ENCODE results near the gene INSIG1. TPM values are rescaled to one million over a fixed set of nuclear protein-coding genes. Genes with fewer than 3 reads are reported as not detected.

INSIG1 gene
- total RNA-seq, 5 donors from 2014 or later (not counting 1 experiment from before 2014, with no cell fraction given): 38.0 to 47.3 (median 42.4) TPM

- Mint-ChIP-seq H3K4me3 (no peak overlapping the region), H3K36me3 (no peaks in the 10 kb centered on the region), H3K4me1 (no peaks in the 10 kb centered on the region), H3K9me3 (no peaks in the 10 kb centered on the region), H3K27ac (no peak overlapping the region), H3K27me3 (no peaks in the 10 kb centered on the region)
- WGBS (ENCODE audit: insufficient coverage): 84% methylated on average over 4 of the region's 7 CpGs
- Histone ChIP-seq H3K4me1 (ENCODE audit: control insufficient read depth in 1 of 2, extremely low read depth in 1 of 2, insufficient read depth in 2 of 2, low read length in 2 of 2) (peaks cover 0 to 3% of the 10 kb centered on the region in 2 experiments), H3K4me3 (ENCODE audit: control insufficient read depth in 1 of 2, extremely low read depth in 1 of 2, low read length in 1 of 2) (no peak overlapping the region), H3K27me3 (replicated peaks in 1 of 2; ENCODE audit: control insufficient read depth in 2 of 2, extremely low read depth in 1 of 2, insufficient read depth in 2 of 2, low read length in 1 of 2) (peaks cover 0 to 34% of the 10 kb centered on the region in 2 experiments), H3K9me3 (no peaks in the 10 kb centered on the region), H3K27ac (ENCODE audit: low read length) (no peak overlapping the region), H3K36me3 (ENCODE audit: control insufficient read depth in 2 of 2, extremely low read depth in 1 of 2, insufficient read depth in 1 of 2, low read length in 1 of 2) (no peaks in the 10 kb centered on the region)
- CTCF ChIA-PET: no interaction called here
- POLR2A ChIA-PET: no interaction called here
- ATAC-seq (replicated peaks in 1 of 4) (no peak), DNase-seq (no peak)
Measured at GRCh38 chr7:155265144-155265543, 32.5 kb upstream of the INSIG1 start.

GRCh38 chr7:155265961-155266360, 31.7 kb upstream of the INSIG1 start:
- H3K4me1 Mint-ChIP-seq: no peaks in the 10 kb centered on the region

GRCh38 chr7:155266440-155266839, 31.2 kb upstream of the INSIG1 start:
- no peak overlapping the region for H3K27ac Mint-ChIP-seq
- no peak for ATAC-seq (replicated peaks in 1 of 4)

More at GRCh38 chr7:155265961-155266360, 31.7 kb upstream of the INSIG1 start:
- Histone ChIP-seq H3K36me3 (ENCODE audit: control insufficient read depth in 2 of 2, extremely low read depth in 1 of 2, insufficient read depth in 1 of 2, low read length in 1 of 2) (no peaks in the 10 kb centered on the region), H3K27me3 (replicated peaks in 1 of 2; ENCODE audit: control insufficient read depth in 2 of 2, extremely low read depth in 1 of 2, insufficient read depth in 2 of 2, low read length in 1 of 2) (peaks cover 0 to 29% of the 10 kb centered on the region in 2 experiments), H3K4me1 (ENCODE audit: control insufficient read depth in 1 of 2, extremely low read depth in 1 of 2, insufficient read depth in 2 of 2, low read length in 2 of 2) (peaks cover 0 to 5% of the 10 kb centered on the region in 2 experiments), H3K27ac (ENCODE audit: low read length) (no peak overlapping the region), H3K9me3 (no peaks in the 10 kb centered on the region), H3K4me3 (ENCODE audit: control insufficient read depth in 1 of 2, extremely low read depth in 1 of 2, low read length in 1 of 2) (no peak overlapping the region)
- 77% methylated on average over 3 of the region's 7 CpGs for WGBS (ENCODE audit: insufficient coverage)
- no peak overlapping the region for H3K27ac Mint-ChIP-seq
- H3K9me3 Mint-ChIP-seq: no peaks in the 10 kb centered on the region
- ChIA-PET POLR2A (no interaction called here), CTCF (interaction anchor here in 1 of 2 donors (0.5 kb wide), 1 partner anchor 75 kb away, joined by 3 read pairs; no protein-coding TSS in a partner anchor)
- no peak overlapping the region for H3K4me3 Mint-ChIP-seq
- ATAC-seq (replicated peaks in 1 of 4) (no peak), DNase-seq (no peak)
- H3K27me3 Mint-ChIP-seq: peaks cover 0 to 3% of the 10 kb centered on the region in 2 donors
- no peaks in the 10 kb centered on the region for H3K36me3 Mint-ChIP-seq

GRCh38 chr7:155267023-155267422, 30.7 kb upstream of the INSIG1 start:
- CTCF ChIA-PET: interaction anchor here in 1 of 2 donors (0.6 kb wide), 1 partner anchor 575 kb away, joined by 9 read pairs; no protein-coding TSS in a partner anchor
- Histone ChIP-seq H3K4me1 (ENCODE audit: control insufficient read depth in 1 of 2, extremely low read depth in 1 of 2, insufficient read depth in 2 of 2, low read length in 2 of 2) (peaks cover 0 to 5% of the 10 kb centered on the region in 2 experiments), H3K27me3 (replicated peaks in 1 of 2; ENCODE audit: control insufficient read depth in 2 of 2, extremely low read depth in 1 of 2, insufficient read depth in 2 of 2, low read length in 1 of 2) (peaks cover 0 to 26% of the 10 kb centered on the region in 2 experiments), H3K9me3 (no peaks in the 10 kb centered on the region), H3K4me3 (ENCODE audit: control insufficient read depth in 1 of 2, extremely low read depth in 1 of 2, low read length in 1 of 2) (no peak overlapping the region), H3K27ac (ENCODE audit: low read length) (no peak overlapping the region), H3K36me3 (ENCODE audit: control insufficient read depth in 2 of 2, extremely low read depth in 1 of 2, insufficient read depth in 1 of 2, low read length in 1 of 2) (no peaks in the 10 kb centered on the region)
- POLR2A ChIA-PET: no interaction called here
- Mint-ChIP-seq H3K27ac (no peak overlapping the region), H3K4me1 (no peaks in the 10 kb centered on the region), H3K9me3 (no peaks in the 10 kb centered on the region), H3K4me3 (no peak overlapping the region), H3K27me3 (peaks cover 0 to 7% of the 10 kb centered on the region in 2 donors), H3K36me3 (no peaks in the 10 kb centered on the region)
- 88% methylated on average over 7 of the region's 8 CpGs for WGBS (ENCODE audit: insufficient coverage)
- DNase-seq: no peak
- no peak for ATAC-seq (replicated peaks in 1 of 4)

More at GRCh38 chr7:155266440-155266839, 31.2 kb upstream of the INSIG1 start:
- no peak for DNase-seq
- ChIA-PET POLR2A (no interaction called here), CTCF (interaction anchor here (0.5 to 0.6 kb wide), 2 partner anchors 76 to 575 kb away, joined by 3 to 9 read pairs; no protein-coding TSS in a partner anchor)
- Mint-ChIP-seq H3K4me1 (no peaks in the 10 kb centered on the region), H3K9me3 (no peaks in the 10 kb centered on the region), H3K36me3 (no peaks in the 10 kb centered on the region), H3K4me3 (no peak overlapping the region), H3K27me3 (peaks cover 0 to 3% of the 10 kb centered on the region in 2 donors)
- H3K36me3 ChIP-seq (ENCODE audit: control insufficient read depth in 2 of 2, extremely low read depth in 1 of 2, insufficient read depth in 1 of 2, low read length in 1 of 2): no peaks in the 10 kb centered on the region
- H3K4me1 ChIP-seq (ENCODE audit: control insufficient read depth in 1 of 2, extremely low read depth in 1 of 2, insufficient read depth in 2 of 2, low read length in 2 of 2): peaks cover 0 to 5% of the 10 kb centered on the region in 2 experiments
- H3K27me3 ChIP-seq (replicated peaks in 1 of 2; ENCODE audit: control insufficient read depth in 2 of 2, extremely low read depth in 1 of 2, insufficient read depth in 2 of 2, low read length in 1 of 2): peaks cover 0 to 24% of the 10 kb centered on the region in 2 experiments
- no peaks in the 10 kb centered on the region for H3K9me3 ChIP-seq
- no peak overlapping the region for H3K4me3 ChIP-seq (ENCODE audit: control insufficient read depth in 1 of 2, extremely low read depth in 1 of 2, low read length in 1 of 2)
- WGBS (ENCODE audit: insufficient coverage): 87% methylated on average over 3 of the region's 9 CpGs
- no peak overlapping the region for H3K27ac ChIP-seq (ENCODE audit: low read length)

GRCh38 chr7:155267436-155267835, 30.2 kb upstream of the INSIG1 start:
- CTCF ChIA-PET: no interaction called here
- 94% methylated on average over 23 of the region's 23 CpGs for WGBS (ENCODE audit: insufficient coverage)

GRCh38 chr7:155268211-155268610, 29.5 kb upstream of the INSIG1 start:
- H3K4me1 ChIP-seq (ENCODE audit: control insufficient read depth in 1 of 2, extremely low read depth in 1 of 2, insufficient read depth in 2 of 2, low read length in 2 of 2): peaks cover 0 to 5% of the 10 kb centered on the region in 2 experiments
- Mint-ChIP-seq H3K4me3 (no peak overlapping the region), H3K9me3 (no peaks in the 10 kb centered on the region), H3K27me3 (peaks cover 0 to 7% of the 10 kb centered on the region in 2 donors), H3K27ac (no peak overlapping the region), H3K36me3 (no peaks in the 10 kb centered on the region), H3K4me1 (no peaks in the 10 kb centered on the region)
- H3K27me3 ChIP-seq (replicated peaks in 1 of 2; ENCODE audit: control insufficient read depth in 2 of 2, extremely low read depth in 1 of 2, insufficient read depth in 2 of 2, low read length in 1 of 2): peaks cover 0 to 22% of the 10 kb centered on the region in 2 experiments
- no peaks in the 10 kb centered on the region for H3K36me3 ChIP-seq (ENCODE audit: control insufficient read depth in 2 of 2, extremely low read depth in 1 of 2, insufficient read depth in 1 of 2, low read length in 1 of 2)
- no peak overlapping the region for H3K4me3 ChIP-seq (ENCODE audit: control insufficient read depth in 1 of 2, extremely low read depth in 1 of 2, low read length in 1 of 2)
- no peaks in the 10 kb centered on the region for H3K9me3 ChIP-seq
- DNase-seq: no peak
- 91% methylated on average over 9 of the region's 12 CpGs for WGBS (ENCODE audit: insufficient coverage)
- ChIA-PET POLR2A (no interaction called here), CTCF (no interaction called here)
- H3K27ac ChIP-seq (ENCODE audit: low read length): no peak overlapping the region
- ATAC-seq (replicated peaks in 1 of 4): no peak

More at GRCh38 chr7:155267436-155267835, 30.2 kb upstream of the INSIG1 start:
- ATAC-seq (replicated peaks in 1 of 4): no peak
- POLR2A ChIA-PET: no interaction called here
- Mint-ChIP-seq H3K9me3 (no peaks in the 10 kb centered on the region), H3K4me1 (no peaks in the 10 kb centered on the region), H3K27me3 (peaks cover 0 to 7% of the 10 kb centered on the region in 2 donors), H3K27ac (no peak overlapping the region), H3K4me3 (no peak overlapping the region), H3K36me3 (no peaks in the 10 kb centered on the region)
- H3K27ac ChIP-seq (ENCODE audit: low read length): no peak overlapping the region
- no peak overlapping the region for H3K4me3 ChIP-seq (ENCODE audit: control insufficient read depth in 1 of 2, extremely low read depth in 1 of 2, low read length in 1 of 2)
- H3K36me3 ChIP-seq (ENCODE audit: control insufficient read depth in 2 of 2, extremely low read depth in 1 of 2, insufficient read depth in 1 of 2, low read length in 1 of 2): no peaks in the 10 kb centered on the region
- DNase-seq: no peak
- peaks cover 0 to 5% of the 10 kb centered on the region in 2 experiments for H3K4me1 ChIP-seq (ENCODE audit: control insufficient read depth in 1 of 2, extremely low read depth in 1 of 2, insufficient read depth in 2 of 2, low read length in 2 of 2)
- no peaks in the 10 kb centered on the region for H3K9me3 ChIP-seq
- H3K27me3 ChIP-seq (replicated peaks in 1 of 2; ENCODE audit: control insufficient read depth in 2 of 2, extremely low read depth in 1 of 2, insufficient read depth in 2 of 2, low read length in 1 of 2): peaks cover 0 to 24% of the 10 kb centered on the region in 2 experiments
